H1 (cell line): ENCODE measurements around the gene ABLIM1. TPM values are rescaled to one million over a fixed set of nuclear protein-coding genes. Genes with fewer than 3 reads are reported as not detected.

Source experiments
- CTCF ChIA-PET: fragments of 300-600 bp; sonication (Branson Sonifier 250); formaldehyde crosslinking; loops from one replicate; lab custom pipeline; 2021; ENCODE audit not compliant: partially characterized antibody; lab: Charles Lee
- POLR2A ChIA-PET: fragments of 300-600 bp; sonication (Branson Sonifier 250); formaldehyde crosslinking; loops from one replicate; lab custom pipeline; 2021; ENCODE audit warnings: inconsistent platforms; ENCODE audit not compliant: partially characterized antibody; lab: Charles Lee
- DNase-seq, 2 experiments: peaks; one replicate each; pipeline versions ENCODE4 v3.0.0 to v3.0.0-alpha.2; 2010 to 2022; ENCODE audit warnings: low spot score in 2 of 2, low read depth in 1 of 2, mixed read lengths in 1 of 2
- FAIRE-seq: peaks from 2 replicates; lab custom pipeline; 2011; peaks lifted over from hg19 to GRCh38; lab: Jason Lieb, UNC
- H2AFZ ChIP-seq: 2 replicates; pipeline ENCODE4 v1.8.1; 2012; ENCODE audit warnings: low read length, inconsistent platforms
- H2AK5ac ChIP-seq: 2 replicates; pipeline ENCODE4 v1.6.1; 2013; ENCODE audit warnings: low read depth, low read length
- H2BK120ac ChIP-seq: replicated peaks from 2 replicates; pipeline ENCODE3; 2013; ENCODE audit warnings: low read depth, low read length, inconsistent platforms
- H2BK12ac ChIP-seq: 2 replicates; pipeline ENCODE4 v1.6.1; 2013; ENCODE audit warnings: low read depth, low read length
- H2BK15ac ChIP-seq: 2 replicates; pipeline ENCODE4 v1.6.1; 2013; ENCODE audit warnings: low read length
- H2BK20ac ChIP-seq: 2 replicates; pipeline ENCODE4 v1.6.1; 2013; ENCODE audit warnings: low read length
- H2BK5ac ChIP-seq: 2 replicates; pipeline ENCODE4 v1.6.1; 2013; ENCODE audit warnings: low read depth, low read length
- H3K14ac ChIP-seq: 2 replicates; pipeline ENCODE4 v1.6.1; 2013; ENCODE audit warnings: inconsistent platforms; ENCODE audit not compliant: insufficient read length
- H3K18ac ChIP-seq: 2 replicates; pipeline ENCODE4 v1.6.1; 2013; ENCODE audit warnings: low read length; ENCODE audit errors: extremely low read depth
- H3K23ac ChIP-seq: 2 replicates; pipeline ENCODE4 v1.6.1; 2013; ENCODE audit warnings: inconsistent platforms; ENCODE audit not compliant: insufficient read length
- H3K23me2 ChIP-seq: 2 replicates; pipeline ENCODE4 v1.6.1; 2013; ENCODE audit warnings: low read depth, low read length
- H3K27ac ChIP-seq: 2 replicates; pipeline ENCODE4 v1.6.1; 2011; ENCODE audit warnings: low read depth, low read length, inconsistent platforms
- H3K27me3 ChIP-seq, 4 experiments: replicated peaks in 1 of 4; 1 replicate in 1 of 4; 2 replicates in 3 of 4; pipeline versions ENCODE4 v1.6.1 to v1.8.1; 2011 to 2013; ENCODE audit warnings: low read length in 3 of 4, mild to moderate bottlenecking in 3 of 4, inconsistent platforms in 2 of 4, mixed read lengths in 2 of 4, moderate library complexity in 1 of 4; ENCODE audit not compliant: control insufficient read depth in 3 of 4, insufficient read depth in 3 of 4; ENCODE audit errors: extremely low read depth in 1 of 4
- H3K36me3 ChIP-seq, 4 experiments: 2 replicates each; pipeline versions ENCODE4 v1.6.1 to v1.8.1; 2011 to 2013; ENCODE audit warnings: mild to moderate bottlenecking in 4 of 4, low read length in 3 of 4, moderate library complexity in 2 of 4, control low read depth in 1 of 4, inconsistent platforms in 1 of 4; ENCODE audit not compliant: insufficient read depth in 4 of 4, control insufficient read depth in 2 of 4
- H3K4ac ChIP-seq: replicated peaks from 2 replicates; pipeline ENCODE3; 2013; ENCODE audit warnings: low read length, low read depth, mixed read lengths, inconsistent platforms; ENCODE audit not compliant: insufficient read length
- H3K4me1 ChIP-seq, 4 experiments: replicated peaks in 1 of 4; 1 replicate in 1 of 4; 2 replicates in 3 of 4; pipeline versions ENCODE4 v1.6.1 to v1.8.1; 2011 to 2013; ENCODE audit warnings: low read length in 3 of 4, inconsistent platforms in 2 of 4, mixed read lengths in 1 of 4; ENCODE audit not compliant: insufficient read depth in 4 of 4, control insufficient read depth in 3 of 4
- H3K4me2 ChIP-seq, 2 experiments: 2 replicates each; pipeline versions ENCODE4 v1.6.1 to v1.8.1; 2011 to 2013; ENCODE audit warnings: low read depth in 2 of 2, low read length in 2 of 2, control low read depth in 1 of 2, inconsistent platforms in 1 of 2, mild to moderate bottlenecking in 1 of 2; ENCODE audit not compliant: insufficient read depth in 1 of 2
- H3K4me3 ChIP-seq, 4 experiments: fragments of 200-600, 300-600 bp in 1 of 4; sonication (generic), shearing (Covaris generic), sonication (Bioruptor Twin) in 1 of 4; 2 replicates each; pipeline versions ENCODE4 v1.5.1 to v1.8.1; 2011 to 2016; ENCODE audit warnings: low read length in 4 of 4, low read depth in 3 of 4, control low read depth in 2 of 4, inconsistent platforms in 2 of 4, mild to moderate bottlenecking in 2 of 4, mixed read lengths in 1 of 4, moderate library complexity in 1 of 4; ENCODE audit not compliant: insufficient read depth in 2 of 4; ENCODE audit errors: extremely low read depth in 1 of 4
- H3K56ac ChIP-seq: replicated peaks from 2 replicates; pipeline ENCODE3; 2013; ENCODE audit warnings: low read depth, mild to moderate bottlenecking, mixed read lengths, low read length, inconsistent platforms; ENCODE audit not compliant: insufficient read length
- H3K79me1 ChIP-seq: 2 replicates; pipeline ENCODE4 v1.6.1; 2013; ENCODE audit warnings: low read depth, low read length, control low read depth
- H3K79me2 ChIP-seq, 2 experiments: 2 replicates each; pipeline versions ENCODE4 v1.6.1 to v1.8.1; 2012 to 2013; ENCODE audit warnings: low read length in 2 of 2, mild to moderate bottlenecking in 2 of 2, inconsistent platforms in 1 of 2; ENCODE audit not compliant: insufficient read depth in 2 of 2, control insufficient read depth in 1 of 2
- H3K9ac ChIP-seq, 4 experiments: replicated peaks in 1 of 4; 1 replicate in 1 of 4; 2 replicates in 3 of 4; pipeline versions ENCODE4 v1.6.1 to v1.8.1; 2011 to 2013; ENCODE audit warnings: low read depth in 3 of 4, low read length in 3 of 4, control low read depth in 2 of 4, mild to moderate bottlenecking in 2 of 4, moderate library complexity in 2 of 4, inconsistent platforms in 1 of 4; ENCODE audit errors: extremely low read depth in 1 of 4
- H3K9me3 ChIP-seq, 2 experiments: 2 replicates each; pipeline versions ENCODE4 v1.6.1 to v1.8.1; 2012 to 2013; ENCODE audit warnings: mild to moderate bottlenecking in 2 of 2, moderate library complexity in 2 of 2, control low read depth in 1 of 2, inconsistent platforms in 1 of 2, low read depth in 1 of 2, low read length in 1 of 2, mixed read lengths in 1 of 2; ENCODE audit not compliant: insufficient read depth in 2 of 2
- H4K20me1 ChIP-seq, 2 experiments: replicated peaks in 1 of 2; 2 replicates each; pipeline versions ENCODE3 to v1.8.1; 2011 to 2013; ENCODE audit warnings: inconsistent platforms in 2 of 2, low read length in 2 of 2, mild to moderate bottlenecking in 1 of 2; ENCODE audit not compliant: insufficient read depth in 2 of 2, control insufficient read depth in 1 of 2
- H4K5ac ChIP-seq: 2 replicates; pipeline ENCODE4 v1.6.1; 2013; ENCODE audit warnings: low read length, low read depth, mixed read lengths, inconsistent platforms; ENCODE audit not compliant: insufficient read length
- H4K8ac ChIP-seq: 2 replicates; pipeline ENCODE4 v1.8.0; 2013; ENCODE audit warnings: mild to moderate bottlenecking, moderate library complexity, low read length, inconsistent platforms; ENCODE audit not compliant: insufficient read depth; ENCODE audit errors: extremely low read depth
- H4K91ac ChIP-seq: replicated peaks from 2 replicates; pipeline ENCODE3; 2013; ENCODE audit warnings: low read length, mixed read lengths, inconsistent platforms; ENCODE audit not compliant: insufficient read length
- MAFK ChIP-seq: IDR thresholded peaks from 2 replicates; pipeline ENCODE4 v1.6.1; 2012; ENCODE audit warnings: low read depth, mild to moderate bottlenecking, improper control_type of control experiment, low read length
- SIX5 ChIP-seq: IDR thresholded peaks from 2 replicates; pipeline ENCODE4 v1.6.1; 2011; ENCODE audit warnings: mild to moderate bottlenecking, low read depth, low read length
- TEAD4 ChIP-seq: IDR thresholded peaks from 2 replicates; pipeline ENCODE4 v1.6.1; 2012; ENCODE audit warnings: low read depth, low read length, inconsistent platforms, mixed read lengths
- WGBS, 2 experiments: shearing (Covaris generic) in 1 of 2; methylation state at CpG; one replicate each; pipeline versions ENCODE4 v1.1.6 to v1.1.7; 2013 to 2015; ENCODE audit warnings: low lambda C conversion rate in 2 of 2, mixed read lengths in 2 of 2, inconsistent platforms in 1 of 2, low coverage in 1 of 2, missing lambda C conversion rate in 1 of 2; ENCODE audit not compliant: insufficient replicate concordance in 2 of 2, insufficient coverage in 1 of 2, insufficient read length in 1 of 2; ENCODE audit errors: extremely low coverage in 1 of 2, missing lambda C conversion rate in 1 of 2; 5-methylcytosine and 5-hydroxymethylcytosine counted together
- polyA plus RNA-seq, 7 experiments: library from polyadenylated mRNA; depleted of rRNA in 3 of 7; stranded (reverse) in 5 of 7; unstranded in 2 of 7; fragments of >200 nt in 5 of 7; fragments of 200-250 nt in 2 of 7; gene quantifications; 1 replicate in 5 of 7; 2 replicates in 1 of 7; 4 replicates in 1 of 7; pipeline versions ENCODE4 v1.2.1 to v1.2.3, GENCODE V29; 2011 to 2013; ENCODE audit warnings: missing spikeins in 2 of 7, mixed read lengths in 2 of 7
- total RNA-seq: library from RNA; stranded (reverse); fragmentation: NEBNext Ultra II Directional; extraction: Animal tissue kit (Norgen Biotek cat#: 25700); gene quantifications from 2 replicates; pipeline ENCODE4 v1.2.1, GENCODE V29; 2021
- TF ChIP-seq, protein P1 (sequence below): IDR thresholded peaks from 2 replicates; pipeline ENCODE4 v1.6.1; 2011; ENCODE audit warnings: low read depth, mild to moderate bottlenecking, low read length; ENCODE audit not compliant: insufficient read depth

The ABLIM1 gene
- total and polyA plus RNA-seq, 2 of the 8 experiments (the other 6 are each of a cell fraction or from before 2014, with no cell fraction given) = 51.2 to 51.7 TPM

DNA sequence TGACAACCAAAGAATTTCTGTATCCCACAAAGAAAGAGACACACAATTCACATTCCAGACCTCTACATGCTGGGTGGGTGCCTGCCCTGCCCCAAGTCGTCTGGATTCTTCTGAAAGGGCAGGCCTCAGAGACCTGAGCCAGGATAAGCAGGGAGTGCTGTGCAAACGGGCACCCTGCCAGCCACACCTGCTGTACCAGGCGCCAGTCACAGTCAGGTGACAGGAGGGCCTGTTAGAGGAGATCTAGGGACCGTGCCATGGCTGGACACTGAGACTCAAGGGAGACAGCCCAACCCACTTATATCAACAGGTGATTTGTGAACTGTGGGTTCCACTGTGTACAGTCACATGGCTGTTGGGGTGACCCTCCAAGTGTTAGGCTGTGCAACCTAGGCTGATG is 150.6 kb downstream of the ABLIM1 start:
- Histone ChIP-seq H3K27ac (no peak overlapping the region), H2BK20ac (no peak overlapping the region), H2BK12ac (no peak overlapping the region; the same call in 1 of the 2 replicates), H3K4me1 (peaks cover 0 to 8% (median 1%) of the 10 kb centered on the region in 4 experiments; a peak in 5 of 7 replicates), H2BK5ac (0 out of 2 replicates have a peak overlapping the region, but pooled peaks have one; percentile 5), H2BK120ac (no peak overlapping the region), H3K4ac (no peak overlapping the region), H3K4me3 (no peak overlapping the region), H2AK5ac (peak overlapping the region; percentile 60; the same call in 1 of the 2 replicates), H4K5ac (no peak overlapping the region), H3K79me1 (no peaks in the 10 kb centered on the region; the same call in 1 of the 2 replicates), H3K23me2 (no peaks in the 10 kb centered on the region), H4K20me1 (peaks cover 0 to 5% of the 10 kb centered on the region in 2 experiments), H2AFZ (no peak overlapping the region), H2BK15ac (no peak overlapping the region), H4K8ac (no peak overlapping the region), H3K9ac (no peak overlapping the region), H3K23ac (no peak overlapping the region), H3K27me3 (no peaks in the 10 kb centered on the region), H3K14ac (no peak overlapping the region), H3K9me3 (no peaks in the 10 kb centered on the region), H3K18ac (no peak overlapping the region), H4K91ac (no peak overlapping the region), H3K79me2 (peaks cover 0 to 6% of the 10 kb centered on the region in 2 experiments; a peak in 1 of 4 replicates), H3K56ac (no peak overlapping the region), H3K4me2 (no peak overlapping the region), H3K36me3 (no peaks in the 10 kb centered on the region)
- FAIRE-seq (no peak), DNase-seq (no peak)
- CTCF ChIA-PET = interaction anchor here (0.9 to 2.2 kb wide), 2 partner anchors 13 to 36 kb away, joined by 4 to 5 read pairs; no protein-coding TSS in a partner anchor
- POLR2A ChIA-PET = no interaction called here
- WGBS, 2 experiments = 74% methylated on average over 3 of the region's 4 CpGs; no CpG with 5 or more reads in 1 of the 2 experiments
- no peak for TF ChIP-seq SIX5
- TF ChIP-seq, protein P1, sequence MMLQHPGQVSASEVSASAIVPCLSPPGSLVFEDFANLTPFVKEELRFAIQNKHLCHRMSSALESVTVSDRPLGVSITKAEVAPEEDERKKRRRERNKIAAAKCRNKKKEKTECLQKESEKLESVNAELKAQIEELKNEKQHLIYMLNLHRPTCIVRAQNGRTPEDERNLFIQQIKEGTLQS = no peak
- TF ChIP-seq MAFK = no peak
- no peak for TF ChIP-seq TEAD4
